Common myeloid progenitor, CD34-positive (primary cell): ENCODE measurements around the gene SEH1L.
A peak's percentile ranks its signal among the peaks of the same experiment; 100 is the strongest.

Experiments used
- CTCF ChIA-PET: fragments of 350-600 bp; sonication (Branson Sonifier 250); formaldehyde crosslinking; loops from one replicate; lab custom pipeline; 2021; ENCODE audit warnings: antibody characterized with exemption; lab: Charles Lee
- POLR2A ChIA-PET: fragments of 350-600 bp; sonication (Branson Sonifier 250); formaldehyde crosslinking; loops from one replicate; lab custom pipeline; 2021; ENCODE audit warnings: antibody characterized with exemption; lab: Charles Lee
- DNase-seq, 3 donors: peaks; one replicate each; pipeline versions ENCODE4 v3.0.0 to v3.0.0-alpha.2; 2013
- H3K27ac ChIP-seq, 2 experiments: 1 replicate in 1 of 2; 2 replicates in 1 of 2; pipeline ENCODE4 v1.7.0; 2013; ENCODE audit warnings: inconsistent platforms in 2 of 2, low read length in 2 of 2, mild to moderate bottlenecking in 2 of 2, low read depth in 1 of 2, moderate library complexity in 1 of 2; ENCODE audit not compliant: severe bottlenecking in 2 of 2, insufficient read depth in 1 of 2, poor library complexity in 1 of 2
- H3K27me3 ChIP-seq, 5 experiments: replicated peaks in 2 of 5; 1 replicate in 3 of 5; 2 replicates in 2 of 5; pipeline versions ENCODE4 v1.6.1 to v1.7.0; 2013; ENCODE audit warnings: low read length in 4 of 5, mild to moderate bottlenecking in 2 of 5, moderate library complexity in 2 of 5, inconsistent platforms in 1 of 5; ENCODE audit not compliant: insufficient read depth in 5 of 5, control insufficient read depth in 4 of 5
- H3K36me3 ChIP-seq, 4 experiments: 1 replicate in 2 of 4; 2 replicates in 2 of 4; pipeline versions ENCODE4 v1.6.1 to v1.7.0; 2013; ENCODE audit warnings: low read length in 3 of 4, control low read depth in 1 of 4, mild to moderate bottlenecking in 1 of 4; ENCODE audit not compliant: control insufficient read depth in 4 of 4, insufficient read depth in 4 of 4
- H3K4me1 ChIP-seq, 4 experiments: 1 replicate in 3 of 4; 2 replicates in 1 of 4; pipeline versions ENCODE4 v1.6.1 to v1.7.1; 2013; ENCODE audit warnings: low read length in 3 of 4, mild to moderate bottlenecking in 3 of 4, control low read depth in 1 of 4, inconsistent platforms in 1 of 4, moderate library complexity in 1 of 4; ENCODE audit not compliant: control insufficient read depth in 4 of 4, insufficient read depth in 4 of 4; ENCODE audit errors: control extremely low read depth in 1 of 4
- H3K4me3 ChIP-seq, 7 experiments: 1 replicate in 4 of 7; 2 replicates in 3 of 7; pipeline versions ENCODE4 v1.5.1 to v1.7.0; 2013; ENCODE audit warnings: mild to moderate bottlenecking in 7 of 7, low read length in 6 of 7, moderate library complexity in 6 of 7, inconsistent platforms in 2 of 7, low read depth in 2 of 7, control low read depth in 1 of 7; ENCODE audit not compliant: insufficient read depth in 4 of 7, control insufficient read depth in 1 of 7; ENCODE audit errors: extremely low read depth in 1 of 7
- H3K9me3 ChIP-seq, 5 experiments: 1 replicate in 4 of 5; 2 replicates in 1 of 5; pipeline versions ENCODE4 v1.6.1 to v1.7.1; 2013; ENCODE audit warnings: low read length in 4 of 5, mild to moderate bottlenecking in 2 of 5, inconsistent platforms in 1 of 5, low read depth in 1 of 5, moderate library complexity in 1 of 5; ENCODE audit not compliant: control insufficient read depth in 4 of 5, insufficient read depth in 2 of 5; ENCODE audit errors: control extremely low read depth in 1 of 5
- WGBS: methylation state at CpG from one replicate; pipeline ENCODE4 v1.1.5; 2013; ENCODE audit not compliant: insufficient coverage; 5-methylcytosine and 5-hydroxymethylcytosine counted together

Gene SEH1L

GRCh38 chr18:13011719-13012118 lies 63.9 kb downstream of the SEH1L start:
- Histone ChIP-seq H3K27ac (no peak overlapping the region), H3K9me3 (no peaks in the 10 kb centered on the region), H3K27me3 (no peaks in the 10 kb centered on the region), H3K4me3 (no peak overlapping the region), H3K4me1 (peaks cover 2 to 12% (median 10%) of the 10 kb centered on the region in 4 experiments), H3K36me3 (peaks cover 16 to 78% (median 45%) of the 10 kb centered on the region in 4 experiments)
- DNase-seq, result no peak
- ChIA-PET POLR2A (no interaction called here), CTCF (no interaction called here)
- 100% methylated on average over 5 of the region's 5 CpGs for WGBS

GRCh38 chr18:13014232-13014631 lies 66.4 kb downstream of the SEH1L start:
- Histone ChIP-seq H3K4me1 (no peaks in the 10 kb centered on the region), H3K27ac (no peak overlapping the region), H3K27me3 (no peaks in the 10 kb centered on the region), H3K4me3 (no peak overlapping the region), H3K9me3 (no peaks in the 10 kb centered on the region), H3K36me3 (peaks cover 17 to 85% (median 53%) of the 10 kb centered on the region in 4 experiments)
- no peak for DNase-seq
- WGBS, result 94% methylated on average over 2 of the region's 2 CpGs
- POLR2A ChIA-PET, result no interaction called here
- CTCF ChIA-PET, result interaction anchor here (2.3 to 2.4 kb wide), 2 partner anchors 9 to 10 kb away, joined by 8 to 14 read pairs; no protein-coding TSS in a partner anchor

GRCh38 chr18:13014818-13015217 lies 67.0 kb downstream of the SEH1L start:
- CTCF ChIA-PET, result interaction anchor here (2.3 to 2.4 kb wide), 2 partner anchors 9 kb away, joined by 8 to 14 read pairs; no protein-coding TSS in a partner anchor

GRCh38 chr18:13017247-13017875 lies 69.5 kb downstream of the SEH1L start:
- no peak for DNase-seq
- CTCF ChIA-PET, result no interaction called here
- no peak overlapping the region for H3K4me3 ChIP-seq
- POLR2A ChIA-PET, result no interaction called here
- H3K27ac ChIP-seq, result no peak overlapping the region
- no peaks in the 10 kb centered on the region for H3K4me1 ChIP-seq
- no CpG with 5 or more reads among the region's 2 CpGs for WGBS
- H3K9me3 ChIP-seq, result no peaks in the 10 kb centered on the region
- H3K27me3 ChIP-seq, result no peaks in the 10 kb centered on the region
- H3K36me3 ChIP-seq, result peaks cover 10 to 90% (median 62%) of the 10 kb centered on the region in 4 experiments

More at GRCh38 chr18:13014818-13015217, 67.0 kb downstream of the SEH1L start:
- WGBS, result 90% methylated on average over 3 of the region's 4 CpGs
- no peaks in the 10 kb centered on the region for H3K4me1 ChIP-seq
- H3K9me3 ChIP-seq, result no peaks in the 10 kb centered on the region
- no peaks in the 10 kb centered on the region for H3K27me3 ChIP-seq
- H3K4me3 ChIP-seq, result no peak overlapping the region
- no peak overlapping the region for H3K27ac ChIP-seq
- DNase-seq, result no peak
- POLR2A ChIA-PET, result no interaction called here
- H3K36me3 ChIP-seq, result peaks cover 12 to 85% (median 53%) of the 10 kb centered on the region in 4 experiments

- H3K4me3 ChIP-seq, result no peak overlapping the region
- peak overlapping the region in 1 of 2 experiments; percentile 5 for H3K27ac ChIP-seq
- H3K36me3 ChIP-seq, result peaks cover 15 to 89% (median 62%) of the 10 kb centered on the region in 4 experiments
- 100% methylated on average over 1 of the region's 2 CpGs for WGBS
- no peaks in the 10 kb centered on the region for H3K4me1 ChIP-seq
- peaks cover 0 to 6% (median 0%) of the 10 kb centered on the region in 5 experiments for H3K9me3 ChIP-seq
- ChIA-PET CTCF (interaction anchor here (0.6 kb wide), 1 partner anchor 10 kb away, joined by 3 read pairs; no protein-coding TSS in a partner anchor), POLR2A (interaction anchor here (0.6 kb wide), 1 partner anchor 1112 kb away, joined by 4 read pairs; no protein-coding TSS in a partner anchor)
- no peak for DNase-seq
- no peaks in the 10 kb centered on the region for H3K27me3 ChIP-seq
Observed at GRCh38 chr18:13018374-13018773, 70.6 kb downstream of the SEH1L start.

- Histone ChIP-seq H3K36me3 (peaks cover 17 to 87% (median 62%) of the 10 kb centered on the region in 4 experiments), H3K4me1 (no peaks in the 10 kb centered on the region), H3K9me3 (peaks cover 0 to 6% (median 0%) of the 10 kb centered on the region in 5 experiments), H3K4me3 (no peak overlapping the region), H3K27me3 (no peaks in the 10 kb centered on the region), H3K27ac (no peak overlapping the region)
- ChIA-PET POLR2A (no interaction called here), CTCF (no interaction called here)
- no peak for DNase-seq
- no CpG with 5 or more reads among the region's 3 CpGs for WGBS
Observed at GRCh38 chr18:13019301-13019700, 71.5 kb downstream of the SEH1L start.

GRCh38 chr18:13022644-13023043 lies 74.8 kb downstream of the SEH1L start:
- Histone ChIP-seq H3K27ac (no peak overlapping the region), H3K9me3 (peaks cover 0 to 6% (median 0%) of the 10 kb centered on the region in 5 experiments), H3K4me1 (no peaks in the 10 kb centered on the region), H3K27me3 (no peaks in the 10 kb centered on the region), H3K36me3 (peaks cover 15 to 73% (median 48%) of the 10 kb centered on the region in 4 experiments), H3K4me3 (no peak overlapping the region)
- no peak for DNase-seq
- ChIA-PET POLR2A (no interaction called here), CTCF (interaction anchor here (1.2 to 2.9 kb wide), 3 partner anchors 9 to 17 kb away, joined by 3 to 14 read pairs (median 3); no protein-coding TSS in a partner anchor)
